ENCODE data around the gene HFE.

GRCh38 chr6:26103770-26104456 lies 16.7 kb downstream of the HFE start:
- no peak for TF ChIP-seq ZNF274 (IDR thresholded peaks at IDR 0.05; ENCODE audit: low read depth, low read length)
- no peak for TF ChIP-seq SUZ12 (IDR thresholded peaks at IDR 0.05; ENCODE audit: extremely low read depth, insufficient read depth, insufficient read length)
- TF ChIP-seq YY1 (IDR thresholded peaks at IDR 0.05; ENCODE audit: insufficient read depth, insufficient read length): no peak

Measured in NT2/D1 (cell line).